ENCODE data around the gene CLEC6A. TPM values are rescaled to one million over a fixed set of nuclear protein-coding genes. Genes with fewer than 3 reads are reported as not detected.
"Not testable (repeated sequence)": the region's sequence is repeated elsewhere in the genome, so short reads cannot be mapped to it uniquely, and the experiment has no call there.

CLEC6A gene
- total and polyA plus RNA-seq, 2 of the 8 experiments (the other 6 are each of a cell fraction or from before 2014, with no cell fraction given): not detected

- H3K36me3 ChIP-seq (ENCODE audit: control insufficient read depth in 2 of 4, insufficient read depth in 4 of 4, low read length in 3 of 4); H3K14ac ChIP-seq (ENCODE audit: insufficient read length); H2BK5ac ChIP-seq (ENCODE audit: low read depth, low read length); POLR2A ChIA-PET (ENCODE audit: partially characterized antibody); H3K79me1 ChIP-seq (ENCODE audit: low read depth, low read length); H3K27ac ChIP-seq (ENCODE audit: low read depth, low read length); H3K9ac ChIP-seq (replicated peaks in 1 of 4; ENCODE audit: extremely low read depth in 1 of 4, low read depth in 3 of 4, low read length in 3 of 4); H3K23me2 ChIP-seq (ENCODE audit: low read depth, low read length); H3K56ac ChIP-seq (replicated peaks; ENCODE audit: insufficient read length, low read depth, low read length); H3K79me2 ChIP-seq (ENCODE audit: control insufficient read depth in 1 of 2, insufficient read depth in 2 of 2, low read length in 2 of 2); FAIRE-seq; H3K4me3 ChIP-seq (ENCODE audit: extremely low read depth in 1 of 4, insufficient read depth in 2 of 4, low read depth in 3 of 4, low read length in 4 of 4); H3K23ac ChIP-seq (ENCODE audit: insufficient read length); H2BK12ac ChIP-seq (ENCODE audit: low read depth, low read length); H3K4me2 ChIP-seq (ENCODE audit: insufficient read depth in 1 of 2, low read depth in 2 of 2, low read length in 2 of 2); H2AK5ac ChIP-seq (ENCODE audit: low read depth, low read length); H3K4ac ChIP-seq (replicated peaks; ENCODE audit: insufficient read length, low read depth, low read length); H2BK20ac ChIP-seq (ENCODE audit: low read length); H4K8ac ChIP-seq (ENCODE audit: extremely low read depth, insufficient read depth, low read length); H4K20me1 ChIP-seq (replicated peaks in 1 of 2; ENCODE audit: control insufficient read depth in 1 of 2, insufficient read depth in 2 of 2, low read length in 2 of 2); H3K18ac ChIP-seq (ENCODE audit: extremely low read depth, low read length); H4K5ac ChIP-seq (ENCODE audit: insufficient read length, low read depth, low read length); H3K4me1 ChIP-seq (replicated peaks in 1 of 4; ENCODE audit: control insufficient read depth in 3 of 4, insufficient read depth in 4 of 4, low read length in 3 of 4); H2BK15ac ChIP-seq (ENCODE audit: low read length); H4K91ac ChIP-seq (replicated peaks; ENCODE audit: insufficient read length, low read length); H3K9me3 ChIP-seq (ENCODE audit: insufficient read depth in 2 of 2, low read depth in 1 of 2, low read length in 1 of 2); H3K27me3 ChIP-seq (replicated peaks in 1 of 4; ENCODE audit: control insufficient read depth in 3 of 4, extremely low read depth in 1 of 4, insufficient read depth in 3 of 4, low read length in 3 of 4); H2BK120ac ChIP-seq (replicated peaks; ENCODE audit: low read depth, low read length); DNase-seq (ENCODE audit: low read depth in 1 of 2, low spot score in 2 of 2); H2AFZ ChIP-seq (ENCODE audit: low read length); CTCF ChIA-PET (ENCODE audit: partially characterized antibody): not testable (repeated sequence)
- WGBS, 2 experiments (ENCODE audit: extremely low coverage in 1 of 2, insufficient coverage in 1 of 2, insufficient read length in 1 of 2, insufficient replicate concordance in 2 of 2, low coverage in 1 of 2, low lambda C conversion rate in 2 of 2, missing lambda C conversion rate in 1 of 2): no CpG with 5 or more reads among the region's 6 CpGs
Observed at GRCh38 chr12:8419576-8419975, 36.2 kb upstream of the CLEC6A start.

Data from H1 (cell line).